CD4-positive, CD25-positive, alpha-beta regulatory T cell (primary cell): ENCODE results near the gene SEMA7A. TPM values are rescaled to one million over a fixed set of nuclear protein-coding genes. Genes with fewer than 3 reads are reported as not detected.
A peak's percentile ranks its signal among the peaks of the same experiment; 100 is the strongest.

Experiments used
- ATAC-seq, 2 donors: fragments of 150-1000 bp; cut with Tn5 transposase; one replicate each; pipeline ENCODE4 v1.10.0; 2021; ENCODE audit warnings: low read depth in 2 of 2, moderate number of reproducible peaks in 2 of 2, moderate library complexity in 1 of 2
- DNase-seq, 3 donors: peaks; one replicate each; pipeline versions ENCODE4 v3.0.0 to v3.0.0-alpha.2; 2012 to 2022; ENCODE audit warnings: mixed read lengths in 1 of 3
- H3K27ac ChIP-seq: one replicate; pipeline ENCODE4 v1.7.0; 2013; ENCODE audit warnings: mild to moderate bottlenecking, low read length; ENCODE audit not compliant: insufficient read depth, poor library complexity, severe bottlenecking
- H3K27me3 ChIP-seq: one replicate; pipeline ENCODE4 v1.7.0; 2013; ENCODE audit warnings: low read length; ENCODE audit not compliant: control insufficient read depth, insufficient read depth
- H3K36me3 ChIP-seq: one replicate; pipeline ENCODE4 v1.7.0; 2013; ENCODE audit warnings: mild to moderate bottlenecking, low read length, moderate library complexity; ENCODE audit not compliant: control insufficient read depth, insufficient read depth
- H3K4me1 ChIP-seq: 2 replicates; pipeline ENCODE4 v1.7.0; 2013; ENCODE audit warnings: mild to moderate bottlenecking, low read length; ENCODE audit not compliant: insufficient read depth, control insufficient read depth, poor library complexity, severe bottlenecking
- H3K4me3 ChIP-seq: one replicate; pipeline ENCODE4 v1.7.0; 2013; ENCODE audit warnings: low read depth, mild to moderate bottlenecking, low read length, moderate library complexity
- H3K9me3 ChIP-seq, 2 experiments: 1 replicate in 1 of 2; 2 replicates in 1 of 2; pipeline ENCODE4 v1.7.0; 2013; ENCODE audit warnings: low read length in 2 of 2, mild to moderate bottlenecking in 1 of 2, moderate library complexity in 1 of 2; ENCODE audit not compliant: control insufficient read depth in 2 of 2
- H3K27ac Mint-ChIP-seq, 3 donors: one replicate each; pipeline ENCODE4 v1.8.0; 2020 to 2022; ENCODE audit warnings: mild to moderate bottlenecking in 3 of 3, mixed read lengths in 3 of 3, moderate library complexity in 2 of 3
- H3K27me3 Mint-ChIP-seq: one replicate; pipeline ENCODE4 v1.8.0; 2022; ENCODE audit warnings: mild to moderate bottlenecking, mixed read lengths
- H3K36me3 Mint-ChIP-seq: one replicate; pipeline ENCODE4 v1.8.0; 2020; ENCODE audit warnings: mixed read lengths
- H3K4me1 Mint-ChIP-seq, 4 donors: one replicate each; pipeline ENCODE4 v1.8.0; 2020 to 2022; ENCODE audit warnings: mixed read lengths in 4 of 4, mild to moderate bottlenecking in 1 of 4
- H3K4me3 Mint-ChIP-seq, 4 donors: one replicate each; pipeline ENCODE4 v1.8.0; 2020 to 2022; ENCODE audit warnings: mild to moderate bottlenecking in 4 of 4, mixed read lengths in 4 of 4, moderate library complexity in 3 of 4
- H3K9me3 Mint-ChIP-seq, 7 donors: one replicate each; pipeline ENCODE4 v1.8.0; 2020 to 2022; ENCODE audit warnings: mixed read lengths in 7 of 7, mild to moderate bottlenecking in 3 of 7, moderate library complexity in 2 of 7
- polyA plus RNA-seq, 4 donors: library from polyadenylated mRNA; unstranded; fragments of 300-500 nt; fragmentation: Illumina TruSeq; gene quantifications; one replicate each; pipeline ENCODE4 v1.2.3, GENCODE V29; 2021
- total RNA-seq: library from RNA; stranded (reverse); gene quantifications from one replicate; pipeline ENCODE4 v1.2.3, GENCODE V29; 2022

The SEMA7A gene
- total and polyA plus RNA-seq, 5 donors from 2014 or later, result 0.09 to 5.0 (median 0.25) TPM; not detected in 1

DNA sequence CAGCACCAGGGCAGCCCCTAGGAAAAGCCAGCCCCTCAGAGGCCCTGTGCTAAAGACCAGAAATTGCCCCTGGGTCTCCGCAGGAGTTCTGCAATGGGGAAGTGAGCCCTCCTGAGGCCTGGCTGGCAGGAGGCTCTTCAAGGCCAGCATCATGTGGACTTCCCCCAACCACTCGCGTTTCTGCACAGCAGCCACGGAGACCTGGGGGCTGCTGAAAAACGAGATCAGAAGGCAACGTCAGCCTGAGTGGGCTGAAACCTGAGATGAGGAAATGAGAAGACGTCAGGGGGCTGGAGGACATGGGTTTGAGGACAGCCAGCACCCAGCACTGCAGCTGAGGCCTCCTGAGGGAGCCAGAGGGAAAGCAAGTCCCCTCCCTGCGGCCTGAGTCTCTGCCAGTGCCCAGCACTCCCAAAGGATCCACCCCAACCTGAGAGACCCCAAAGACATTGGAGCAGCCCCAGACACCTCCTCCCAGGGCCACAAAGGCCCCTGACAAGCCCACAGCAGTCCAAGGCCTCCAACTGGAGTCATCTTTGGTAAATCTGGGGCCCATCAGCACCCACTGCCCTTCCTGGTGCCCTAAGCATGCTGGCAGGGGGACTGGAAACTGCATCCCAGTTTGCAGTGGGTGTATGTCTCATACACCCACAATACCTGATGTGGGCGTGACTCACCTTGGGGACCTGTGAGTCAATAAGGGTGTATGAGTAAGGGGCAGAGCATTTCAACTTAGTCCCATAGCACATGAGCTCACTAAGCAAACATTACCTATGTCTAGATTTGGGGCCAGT lies 37.1 kb downstream of the SEMA7A start:
- DNase-seq, result no peak
- Histone ChIP-seq H3K27ac (no peak overlapping the region), H3K9me3 (no peaks in the 10 kb centered on the region), H3K36me3 (no peaks in the 10 kb centered on the region), H3K4me3 (no peak overlapping the region), H3K4me1 (peaks cover 24% of the 10 kb centered on the region), H3K27me3 (no peaks in the 10 kb centered on the region)
- H3K36me3 Mint-ChIP-seq, result no peaks in the 10 kb centered on the region
- no peak overlapping the region for H3K4me3 Mint-ChIP-seq
- H3K9me3 Mint-ChIP-seq, result no peaks in the 10 kb centered on the region
- H3K4me1 Mint-ChIP-seq, result peaks cover 0 to 37% (median 15%) of the 10 kb centered on the region in 4 donors
- H3K27ac Mint-ChIP-seq, result peak overlapping the region in 2 of 3 donors; percentile 55 to 73
- H3K27me3 Mint-ChIP-seq, result no peaks in the 10 kb centered on the region
- ATAC-seq, result peak; percentile 19 to 35

DNA sequence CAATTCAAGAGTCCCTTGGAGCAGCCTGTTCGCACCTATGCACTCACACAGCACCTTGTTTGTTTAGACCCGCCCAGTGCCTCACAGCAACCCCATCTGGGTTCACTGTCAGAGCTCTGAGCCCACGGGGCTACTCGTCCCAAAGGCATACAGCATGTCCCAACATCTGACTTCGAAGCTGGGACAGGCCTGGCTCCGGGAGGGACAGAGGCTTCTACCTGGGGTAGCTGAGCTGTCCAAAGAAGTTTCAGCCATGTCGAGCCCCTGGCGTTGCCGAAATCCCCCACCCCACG lies 37.7 kb downstream of the SEMA7A start:
- Mint-ChIP-seq H3K9me3 (no peaks in the 10 kb centered on the region), H3K4me3 (no peak overlapping the region), H3K36me3 (no peaks in the 10 kb centered on the region), H3K4me1 (peaks cover 0 to 36% (median 13%) of the 10 kb centered on the region in 4 donors), H3K27ac (peak overlapping the region in 2 of 3 donors; percentile 55 to 73), H3K27me3 (no peaks in the 10 kb centered on the region)
- ATAC-seq (no peak), DNase-seq (no peak)
- Histone ChIP-seq H3K36me3 (no peaks in the 10 kb centered on the region), H3K4me1 (peaks cover 19% of the 10 kb centered on the region), H3K9me3 (no peaks in the 10 kb centered on the region), H3K4me3 (no peak overlapping the region), H3K27me3 (no peaks in the 10 kb centered on the region), H3K27ac (no peak overlapping the region)

DNA sequence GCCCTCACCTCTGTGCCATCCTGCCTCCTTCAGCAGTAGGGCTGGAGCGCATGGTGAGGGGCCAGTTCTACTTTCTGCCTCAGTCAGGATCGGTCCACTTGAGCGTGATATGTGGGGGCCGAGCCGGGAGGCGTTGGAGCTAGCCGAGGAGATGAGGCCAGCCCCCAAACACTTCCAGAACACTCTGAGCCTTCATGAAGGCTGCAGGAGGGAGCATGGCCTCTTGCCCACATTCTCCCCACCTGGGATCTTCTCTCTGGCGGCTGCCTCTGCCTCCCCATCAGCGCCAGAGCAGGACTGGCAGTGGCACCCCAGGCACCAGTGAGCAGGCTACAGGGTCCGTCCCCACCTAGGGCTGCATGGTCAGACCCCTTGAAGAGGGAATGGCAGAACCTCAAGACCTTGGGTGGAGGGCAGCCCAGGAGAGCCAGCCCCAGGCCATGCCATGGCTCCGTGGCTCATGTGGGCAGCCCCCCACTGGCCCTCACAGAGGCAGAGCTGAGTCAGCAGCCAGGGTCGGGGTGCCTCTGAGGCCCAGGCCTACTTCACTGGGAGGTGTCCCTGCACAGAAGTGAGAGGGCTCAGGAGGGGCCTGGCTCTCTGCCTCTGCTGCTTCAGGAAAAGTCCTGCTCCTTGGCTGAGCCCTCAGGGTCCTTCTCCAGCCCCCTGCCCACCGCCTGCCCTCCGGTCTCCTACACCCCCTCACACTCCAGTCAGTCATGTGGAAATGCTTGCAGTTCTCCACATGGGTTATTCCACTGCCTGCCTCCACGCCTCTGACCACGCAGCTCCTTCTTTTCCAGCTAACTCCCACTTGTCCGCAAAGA lies 38.2 kb downstream of the SEMA7A start:
- no peak overlapping the region for H3K4me3 Mint-ChIP-seq
- no peak overlapping the region for H3K4me3 ChIP-seq
- no peaks in the 10 kb centered on the region for H3K9me3 Mint-ChIP-seq
- DNase-seq (no peak), ATAC-seq (no peak)
- H3K27me3 Mint-ChIP-seq, result no peaks in the 10 kb centered on the region
- no peaks in the 10 kb centered on the region for H3K27me3 ChIP-seq
- peaks cover 13% of the 10 kb centered on the region for H3K4me1 ChIP-seq
- no peaks in the 10 kb centered on the region for H3K36me3 Mint-ChIP-seq
- no peaks in the 10 kb centered on the region for H3K9me3 ChIP-seq
- H3K36me3 ChIP-seq, result no peaks in the 10 kb centered on the region
- H3K27ac ChIP-seq, result no peak overlapping the region
- peaks cover 0 to 35% (median 8%) of the 10 kb centered on the region in 4 donors for H3K4me1 Mint-ChIP-seq
- H3K27ac Mint-ChIP-seq, result peak overlapping the region in 2 of 3 donors; percentile 36 to 73

DNA sequence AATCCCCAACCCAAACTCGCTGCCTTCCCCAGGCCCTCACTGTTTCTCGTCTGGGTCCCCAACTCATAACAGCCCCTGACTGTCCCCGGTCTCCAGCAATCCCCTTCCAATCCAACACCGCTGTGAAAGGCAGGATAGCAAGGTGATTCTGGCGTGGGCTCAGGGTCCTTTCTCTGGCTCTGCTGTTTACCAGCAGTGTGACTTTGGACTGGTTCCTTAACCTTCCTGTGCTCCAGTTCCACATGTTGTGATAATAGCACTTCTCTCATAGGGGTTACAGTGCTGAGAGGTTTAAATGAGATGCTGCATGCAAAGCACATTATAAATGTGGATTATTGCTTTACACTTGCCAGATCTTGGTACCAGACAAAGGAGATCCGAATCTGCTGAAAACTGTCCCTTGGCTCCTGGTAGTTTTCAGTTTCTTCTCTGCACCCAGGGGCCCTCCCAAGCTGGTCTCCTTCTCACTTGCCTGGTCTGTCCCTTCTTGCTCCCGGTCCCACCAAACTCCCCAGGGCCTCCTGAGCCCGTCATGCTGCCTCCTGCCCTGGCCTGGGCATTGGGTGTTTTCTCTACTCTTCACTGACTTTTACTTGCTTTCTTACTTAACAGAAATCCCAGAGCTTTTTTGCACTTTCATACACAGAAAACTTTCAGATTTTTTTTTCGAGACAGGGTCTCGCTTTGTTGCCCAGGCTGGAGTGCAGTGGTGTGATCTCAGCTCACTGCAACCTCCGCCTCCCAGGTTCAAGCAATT lies 39.5 kb downstream of the SEMA7A start:
- no peaks in the 10 kb centered on the region for H3K9me3 Mint-ChIP-seq
- no peaks in the 10 kb centered on the region for H3K27me3 ChIP-seq
- no peaks in the 10 kb centered on the region for H3K27me3 Mint-ChIP-seq
- H3K36me3 ChIP-seq, result no peaks in the 10 kb centered on the region
- peak overlapping the region in 2 of 3 donors; percentile 31 to 83 for H3K27ac Mint-ChIP-seq
- no peaks in the 10 kb centered on the region for H3K36me3 Mint-ChIP-seq
- ATAC-seq (no peak), DNase-seq (no peak)
- H3K9me3 ChIP-seq, result no peaks in the 10 kb centered on the region
- H3K4me1 ChIP-seq, result peaks cover under 1% of the 10 kb centered on the region
- peaks cover 0 to 24% (median 4%) of the 10 kb centered on the region in 4 donors for H3K4me1 Mint-ChIP-seq
- no peak overlapping the region for H3K27ac ChIP-seq
- H3K4me3 ChIP-seq, result no peak overlapping the region
- H3K4me3 Mint-ChIP-seq, result no peak overlapping the region

DNA sequence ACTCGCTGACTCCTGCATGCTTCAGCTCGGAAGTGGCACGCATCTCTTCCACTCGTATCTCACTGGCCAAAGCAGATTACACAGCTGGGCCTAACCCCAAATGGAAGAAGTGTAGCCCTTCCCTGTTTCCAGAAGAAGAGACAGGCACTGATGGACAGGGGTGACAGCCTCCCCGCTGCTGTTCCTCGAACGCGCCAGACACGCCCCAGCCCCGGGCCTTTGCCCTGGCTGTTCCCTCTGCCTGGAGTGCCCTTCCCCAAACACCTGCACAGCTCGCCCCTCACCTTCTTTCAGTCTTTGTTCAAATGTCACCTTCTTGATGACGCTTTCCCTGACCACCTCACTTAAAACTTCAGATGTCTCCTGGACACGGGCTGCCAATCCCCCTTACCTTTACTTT lies 40.3 kb downstream of the SEMA7A start:
- Histone ChIP-seq H3K36me3 (no peaks in the 10 kb centered on the region), H3K27me3 (no peaks in the 10 kb centered on the region), H3K4me1 (no peaks in the 10 kb centered on the region), H3K4me3 (no peak overlapping the region), H3K27ac (no peak overlapping the region), H3K9me3 (no peaks in the 10 kb centered on the region)
- no peaks in the 10 kb centered on the region for H3K9me3 Mint-ChIP-seq
- DNase-seq (no peak), ATAC-seq (no peak)
- H3K4me1 Mint-ChIP-seq, result peaks cover 0 to 18% (median 2%) of the 10 kb centered on the region in 4 donors
- no peaks in the 10 kb centered on the region for H3K36me3 Mint-ChIP-seq
- H3K27ac Mint-ChIP-seq, result peak overlapping the region in 1 of 3 donors; percentile 7
- H3K27me3 Mint-ChIP-seq, result no peaks in the 10 kb centered on the region
- no peak overlapping the region for H3K4me3 Mint-ChIP-seq

DNA sequence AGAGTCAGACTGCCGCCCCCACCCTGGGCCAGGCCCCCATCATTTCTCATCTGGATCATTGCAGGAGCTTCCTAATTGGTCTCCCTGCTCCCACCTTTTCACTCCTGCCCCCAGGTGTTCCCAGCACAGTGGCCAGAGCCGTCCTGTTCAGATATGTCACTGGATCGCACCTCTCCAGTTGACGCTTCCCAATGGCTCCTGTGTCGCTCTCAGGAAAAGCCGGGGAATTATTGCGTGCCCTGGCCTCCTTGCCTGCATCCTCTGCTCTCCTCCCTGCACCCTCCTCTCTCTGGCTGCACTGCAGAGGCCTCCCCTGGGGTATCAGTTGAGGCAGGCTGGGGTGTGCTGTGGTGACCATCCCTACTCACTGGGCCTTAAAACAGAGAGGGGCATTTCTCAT lies 40.9 kb downstream of the SEMA7A start:
- H3K27ac Mint-ChIP-seq, result peak overlapping the region in 1 of 3 donors; percentile 11
- peaks cover 0 to 16% (median 2%) of the 10 kb centered on the region in 4 donors for H3K4me1 Mint-ChIP-seq
- ATAC-seq, result no peak
- no peak for DNase-seq
- no peaks in the 10 kb centered on the region for H3K9me3 Mint-ChIP-seq
- no peaks in the 10 kb centered on the region for H3K27me3 Mint-ChIP-seq
- H3K4me3 ChIP-seq, result no peak overlapping the region
- no peaks in the 10 kb centered on the region for H3K4me1 ChIP-seq
- no peaks in the 10 kb centered on the region for H3K36me3 ChIP-seq
- H3K36me3 Mint-ChIP-seq, result no peaks in the 10 kb centered on the region
- H3K4me3 Mint-ChIP-seq, result no peak overlapping the region
- H3K27me3 ChIP-seq, result no peaks in the 10 kb centered on the region
- no peak overlapping the region for H3K27ac ChIP-seq
- no peaks in the 10 kb centered on the region for H3K9me3 ChIP-seq

DNA sequence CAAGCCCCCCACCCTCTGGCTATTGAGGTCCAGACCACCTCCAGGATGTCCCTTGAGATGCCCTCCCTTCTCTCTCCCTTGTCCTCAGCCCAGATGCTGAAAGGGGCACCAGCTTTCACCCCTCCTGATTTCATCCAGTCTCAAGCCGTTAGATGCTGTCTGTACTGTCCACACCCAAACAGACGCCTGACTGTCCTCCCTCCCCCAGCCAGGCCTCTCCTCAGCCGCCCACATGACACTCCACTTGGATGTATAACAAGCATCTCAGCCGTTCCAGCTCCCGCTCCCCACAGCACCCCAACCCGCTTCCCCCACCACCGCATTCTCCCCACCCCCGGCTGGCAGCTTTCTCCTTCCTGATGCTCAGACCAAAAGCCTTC lies 41.3 kb downstream of the SEMA7A start:
- ATAC-seq, result no peak

More for the DNA sequence above, 41.3 kb downstream of the SEMA7A start:
- H3K9me3 ChIP-seq, result no peaks in the 10 kb centered on the region
- H3K27ac ChIP-seq, result no peak overlapping the region
- H3K4me3 ChIP-seq, result no peak overlapping the region
- H3K36me3 ChIP-seq, result no peaks in the 10 kb centered on the region
- H3K4me3 Mint-ChIP-seq, result no peak overlapping the region
- H3K4me1 ChIP-seq, result no peaks in the 10 kb centered on the region
- H3K27me3 ChIP-seq, result no peaks in the 10 kb centered on the region
- no peaks in the 10 kb centered on the region for H3K36me3 Mint-ChIP-seq
- no peaks in the 10 kb centered on the region for H3K9me3 Mint-ChIP-seq
- H3K27me3 Mint-ChIP-seq, result no peaks in the 10 kb centered on the region
- no peak for DNase-seq
- H3K4me1 Mint-ChIP-seq, result peaks cover 0 to 16% (median 2%) of the 10 kb centered on the region in 4 donors
- peak overlapping the region in 1 of 3 donors; percentile 17 for H3K27ac Mint-ChIP-seq
